Smooth muscle cell (in vitro differentiated cells): ENCODE results near the gene HYAL3. TPM values are rescaled to one million over a fixed set of nuclear protein-coding genes. Genes with fewer than 3 reads are reported as not detected.
A peak's percentile ranks its signal among the peaks of the same experiment; 100 is the strongest.
"Not testable (repeated sequence)": the region's sequence is repeated elsewhere in the genome, so short reads cannot be mapped to it uniquely, and the experiment has no call there.

Source experiments
- DNase-seq: peaks from one replicate; lab custom pipeline; 2025; ENCODE audit not compliant: unreplicated experiment; lab: John Stamatoyannopoulos, UW
- H2AFZ ChIP-seq: fragments of 200-600 bp; sonication (generic); 2 replicates; pipeline ENCODE4 v1.6.0; 2016; ENCODE audit warnings: antibody characterized with exemption, low read depth, mild to moderate bottlenecking
- H3F3A ChIP-seq: fragments of 200-600 bp; sonication (generic); 2 replicates; pipeline ENCODE4 v1.6.0; 2017; ENCODE audit warnings: antibody characterized with exemption, low read depth
- H3K27ac ChIP-seq: fragments of 200-600 bp; sonication (generic); 2 replicates; pipeline ENCODE4 v1.5.1; 2016; ENCODE audit warnings: low read depth, mild to moderate bottlenecking
- H3K27me3 ChIP-seq: fragments of 200-600 bp; sonication (generic); 2 replicates; pipeline ENCODE4 v1.6.1; 2016; ENCODE audit warnings: low read depth, mild to moderate bottlenecking
- H3K36me3 ChIP-seq: fragments of 200-600 bp; sonication (generic); 2 replicates; pipeline ENCODE4 v1.5.1; 2016; ENCODE audit warnings: low read depth
- H3K4me1 ChIP-seq: fragments of 200-600 bp; sonication (generic); 2 replicates; pipeline ENCODE4 v1.5.1; 2016; ENCODE audit warnings: low read depth
- H3K4me2 ChIP-seq: fragments of 200-600 bp; sonication (generic); 2 replicates; pipeline ENCODE4 v1.6.0; 2016; ENCODE audit warnings: mild to moderate bottlenecking
- H3K4me3 ChIP-seq: fragments of 200-600 bp; sonication (generic); 2 replicates; pipeline ENCODE4 v1.5.1; 2016; ENCODE audit warnings: mild to moderate bottlenecking
- H3K79me2 ChIP-seq: fragments of 200-600 bp; sonication (generic); 2 replicates; pipeline ENCODE4 v1.6.0; 2016; ENCODE audit warnings: low read depth, mild to moderate bottlenecking
- H3K9ac ChIP-seq: fragments of 200-600 bp; sonication (generic); 2 replicates; pipeline ENCODE4 v1.6.0; 2016; ENCODE audit warnings: low read depth
- H3K9me3 ChIP-seq: fragments of 200-600 bp; sonication (generic); replicated peaks from 2 replicates; pipeline ENCODE4 v1.5.1; 2016; ENCODE audit warnings: low read depth
- H4K20me1 ChIP-seq: fragments of 200-600 bp; sonication (generic); 2 replicates; pipeline ENCODE4 v1.6.0; 2016; ENCODE audit warnings: low read depth
- WGBS: methylation state at CpG from one replicate; pipeline ENCODE4 v1.1.7; 2016; ENCODE audit warnings: low lambda C conversion rate; 5-methylcytosine and 5-hydroxymethylcytosine counted together
- polyA plus RNA-seq: library from polyadenylated mRNA; unstranded; fragments of >200 nt; fragmentation: Nextera tagmentation; extraction: Ambion mirVana; gene quantifications from 2 replicates; pipeline ENCODE4 v1.2.1, GENCODE V29; 2016
- total RNA-seq: library from RNA; depleted of rRNA; stranded (reverse); fragments of >200 nt; gene quantifications from 2 replicates; pipeline ENCODE4 v1.2.3, GENCODE V29; 2014
- TF ChIP-seq, protein P1 (sequence below): fragments of 200-600 bp; sonication (generic); IDR thresholded peaks from 2 replicates; pipeline ENCODE4 v1.5.1; 2017; ENCODE audit warnings: borderline replicate concordance, mild to moderate bottlenecking, antibody characterized with exemption; ENCODE audit not compliant: insufficient read depth, poor library complexity, severe bottlenecking

HYAL3 gene
- total and polyA plus RNA-seq, 2 experiments from 2014 or later: 2.5 to 3.7 TPM

DNA sequence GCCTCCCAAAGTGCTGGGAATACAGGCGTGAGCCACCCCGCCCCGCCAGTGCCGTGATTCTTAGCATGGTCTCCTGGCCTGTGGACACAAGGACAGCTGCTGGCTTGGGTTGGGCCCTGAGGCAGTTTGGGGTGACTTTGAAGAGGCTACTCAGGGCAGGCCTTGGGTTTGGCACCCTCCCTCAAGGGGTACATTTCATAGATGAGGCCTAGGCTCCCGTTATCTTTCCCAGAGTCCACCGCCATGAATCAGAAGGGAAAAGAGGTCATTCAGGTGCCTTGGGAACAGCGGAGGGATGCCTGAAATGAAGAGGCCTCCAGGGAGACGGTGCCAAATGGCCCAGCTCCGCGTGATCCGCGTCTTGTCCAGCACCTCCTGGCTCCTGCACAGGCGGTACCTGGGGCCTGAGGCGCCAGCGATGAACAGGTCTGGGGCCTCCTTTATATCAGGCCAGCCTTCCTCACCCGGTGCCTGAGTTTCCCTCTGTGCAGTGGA, 53.9 kb downstream of the HYAL3 start:
- Histone ChIP-seq H3K4me3 (peak overlapping the region; percentile 42), H2AFZ (no peak overlapping the region), H4K20me1 (peaks cover 79% of the 10 kb centered on the region), H3K27me3 (no peaks in the 10 kb centered on the region), H3K4me2 (peak overlapping the region; percentile 86), H3K36me3 (no peaks in the 10 kb centered on the region), H3K9me3 (no peaks in the 10 kb centered on the region), H3K79me2 (peaks cover 93% of the 10 kb centered on the region), H3F3A (peaks cover 23% of the 10 kb centered on the region), H3K4me1 (peaks cover 49% of the 10 kb centered on the region), H3K27ac (peak overlapping the region; percentile 93), H3K9ac (peak overlapping the region; percentile 74)
- TF ChIP-seq, protein P1, sequence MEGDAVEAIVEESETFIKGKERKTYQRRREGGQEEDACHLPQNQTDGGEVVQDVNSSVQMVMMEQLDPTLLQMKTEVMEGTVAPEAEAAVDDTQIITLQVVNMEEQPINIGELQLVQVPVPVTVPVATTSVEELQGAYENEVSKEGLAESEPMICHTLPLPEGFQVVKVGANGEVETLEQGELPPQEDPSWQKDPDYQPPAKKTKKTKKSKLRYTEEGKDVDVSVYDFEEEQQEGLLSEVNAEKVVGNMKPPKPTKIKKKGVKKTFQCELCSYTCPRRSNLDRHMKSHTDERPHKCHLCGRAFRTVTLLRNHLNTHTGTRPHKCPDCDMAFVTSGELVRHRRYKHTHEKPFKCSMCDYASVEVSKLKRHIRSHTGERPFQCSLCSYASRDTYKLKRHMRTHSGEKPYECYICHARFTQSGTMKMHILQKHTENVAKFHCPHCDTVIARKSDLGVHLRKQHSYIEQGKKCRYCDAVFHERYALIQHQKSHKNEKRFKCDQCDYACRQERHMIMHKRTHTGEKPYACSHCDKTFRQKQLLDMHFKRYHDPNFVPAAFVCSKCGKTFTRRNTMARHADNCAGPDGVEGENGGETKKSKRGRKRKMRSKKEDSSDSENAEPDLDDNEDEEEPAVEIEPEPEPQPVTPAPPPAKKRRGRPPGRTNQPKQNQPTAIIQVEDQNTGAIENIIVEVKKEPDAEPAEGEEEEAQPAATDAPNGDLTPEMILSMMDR: no peak
- WGBS: 77% methylated on average over 16 of the region's 16 CpGs
- no peak for DNase-seq

DNA sequence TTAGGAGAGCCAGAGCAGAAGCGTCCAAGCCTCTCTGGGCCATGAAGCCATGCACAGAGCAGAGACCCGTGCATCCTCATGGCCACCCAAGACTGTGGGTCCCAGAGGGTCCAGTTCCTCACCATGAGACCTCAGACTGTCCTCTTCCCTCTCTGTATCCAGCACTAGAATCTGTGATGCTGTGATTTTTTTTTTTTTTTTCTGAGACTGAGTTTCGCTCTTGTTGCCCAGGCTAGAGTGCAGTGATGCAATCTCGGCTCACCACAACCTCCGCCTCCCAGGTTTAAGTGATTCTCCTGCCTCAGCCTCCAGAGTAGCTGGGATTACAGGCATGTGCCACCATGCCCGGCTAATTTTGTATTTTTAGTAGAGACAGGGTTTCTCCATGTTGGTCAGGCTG, 54.4 kb downstream of the HYAL3 start:
- not testable (repeated sequence) for H3K27me3 ChIP-seq, H3K4me3 ChIP-seq, H2AFZ ChIP-seq, DNase-seq, H3K9ac ChIP-seq, H3K36me3 ChIP-seq, H3K4me2 ChIP-seq, H3K9me3 ChIP-seq
- Histone ChIP-seq H3F3A (peaks cover 23% of the 10 kb centered on the region), H3K27ac (peak overlapping the region; percentile 93), H3K79me2 (peaks cover 93% of the 10 kb centered on the region), H3K4me1 (peaks cover 54% of the 10 kb centered on the region), H4K20me1 (peaks cover 79% of the 10 kb centered on the region)
- WGBS: 71% methylated on average over 6 of the region's 6 CpGs

DNA sequence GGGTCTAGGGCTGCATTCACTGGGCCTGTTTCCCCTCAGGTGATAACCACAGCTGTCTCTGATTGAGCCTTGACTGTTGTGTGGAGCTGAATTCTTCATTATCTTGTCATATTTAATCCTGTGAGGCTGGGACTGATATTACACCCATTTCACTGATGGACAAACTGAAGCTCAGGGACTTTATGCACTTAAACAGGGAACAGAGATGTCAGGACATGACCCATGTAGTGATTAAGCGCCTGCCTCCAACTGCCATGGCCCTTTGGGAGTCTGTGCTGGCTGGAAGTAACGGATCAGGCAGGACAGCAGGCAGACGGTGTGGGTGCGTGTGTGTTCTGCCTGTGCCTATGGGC, 55.7 kb downstream of the HYAL3 start:
- Histone ChIP-seq H3F3A (peaks cover 23% of the 10 kb centered on the region), H3K9ac (peak overlapping the region; percentile 69), H3K27ac (peak overlapping the region; percentile 93), H4K20me1 (peaks cover 79% of the 10 kb centered on the region), H3K4me2 (no peak overlapping the region), H3K36me3 (no peaks in the 10 kb centered on the region), H3K4me1 (peaks cover 66% of the 10 kb centered on the region), H2AFZ (no peak overlapping the region), H3K79me2 (peaks cover 93% of the 10 kb centered on the region), H3K4me3 (no peak overlapping the region), H3K27me3 (no peaks in the 10 kb centered on the region), H3K9me3 (no peaks in the 10 kb centered on the region)
- TF ChIP-seq, protein P1: no peak
- DNase-seq: no peak
- 91% methylated on average over 4 of the region's 4 CpGs for WGBS

DNA sequence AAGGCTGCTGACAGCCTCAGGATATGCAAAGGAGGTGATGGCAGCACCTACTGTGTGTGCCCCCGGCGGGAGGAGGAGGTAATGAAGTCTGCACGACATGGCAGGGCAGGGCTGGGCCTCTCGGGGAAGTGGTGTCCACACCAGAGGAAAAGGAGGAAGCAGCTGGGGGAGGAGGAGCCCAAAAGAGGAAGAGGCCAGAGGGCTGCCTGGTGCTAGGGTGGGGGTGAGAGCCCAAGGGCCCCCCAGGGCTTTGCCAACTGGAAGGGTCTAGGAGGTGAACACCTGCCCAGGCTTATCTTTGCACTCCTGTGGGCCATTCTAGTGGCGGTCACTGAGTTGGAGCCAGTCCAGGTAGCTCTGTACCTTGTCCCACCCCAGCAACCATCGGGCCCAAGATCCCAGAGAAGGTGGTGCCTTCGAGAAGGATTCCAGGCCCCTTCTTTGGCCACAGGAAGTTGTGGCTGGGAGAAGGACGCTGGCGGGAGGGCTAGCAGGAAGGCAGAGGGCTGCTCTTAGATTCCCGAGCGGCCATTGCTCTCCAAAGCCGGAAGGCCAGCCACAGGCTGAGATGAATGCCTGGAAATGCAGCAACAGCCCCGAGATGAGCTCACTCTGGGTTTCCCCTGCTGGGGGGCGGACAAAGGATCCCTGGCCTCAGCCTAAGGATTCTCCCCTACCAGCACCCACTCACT, 56.2 kb downstream of the HYAL3 start:
- Histone ChIP-seq H3K27ac (peak overlapping the region; percentile 93), H3K27me3 (no peaks in the 10 kb centered on the region), H3K4me2 (peak overlapping the region; percentile 44), H4K20me1 (peaks cover 79% of the 10 kb centered on the region), H3K36me3 (no peaks in the 10 kb centered on the region), H2AFZ (no peak overlapping the region), H3F3A (peaks cover 23% of the 10 kb centered on the region), H3K4me1 (peaks cover 71% of the 10 kb centered on the region), H3K9ac (peak overlapping the region; percentile 69), H3K9me3 (no peaks in the 10 kb centered on the region), H3K4me3 (no peak overlapping the region), H3K79me2 (peaks cover 93% of the 10 kb centered on the region)
- 40% methylated on average over 14 of the region's 14 CpGs for WGBS
- TF ChIP-seq, protein P1: no peak
- DNase-seq: peak; percentile 8

Other genes with a start within 250 kb of the HYAL3 start
- 151 and 177 TPM in 2 replicates for gene RBM5, start 210.5 kb downstream of the HYAL3 start, total RNA-seq
- gene RBM5, start 210.5 kb downstream of the HYAL3 start, polyA plus RNA-seq: 56.0 and 67.6 TPM in 2 replicates
- 16.9 and 25.0 TPM in 2 replicates for gene SEMA3F, start 144.1 kb downstream of the HYAL3 start, total RNA-seq
- gene SEMA3F, start 144.1 kb downstream of the HYAL3 start, polyA plus RNA-seq: 9.2 and 17.8 TPM in 2 replicates
- gene GNAT1, start 107.8 kb downstream of the HYAL3 start, total RNA-seq: not detected in 2 replicates
- 0.24 TPM in 1 of 2 replicates, not detected in the other for gene GNAT1, start 107.8 kb downstream of the HYAL3 start, polyA plus RNA-seq
- gene SLC38A3, start 94.1 kb downstream of the HYAL3 start, total RNA-seq: 0.58 and 3.9 TPM in 2 replicates
- gene SLC38A3, start 94.1 kb downstream of the HYAL3 start, polyA plus RNA-seq: 3.5 and 4.2 TPM in 2 replicates
- gene GNAI2, start 63.2 kb downstream of the HYAL3 start, total RNA-seq: 209 and 230 TPM in 2 replicates
- gene GNAI2, start 63.2 kb downstream of the HYAL3 start, polyA plus RNA-seq: 454 and 466 TPM in 2 replicates
- 26.8 and 48.3 TPM in 2 replicates for gene SEMA3B, start 30.3 kb downstream of the HYAL3 start, total RNA-seq
- gene SEMA3B, start 30.3 kb downstream of the HYAL3 start, polyA plus RNA-seq: 26.3 and 70.7 TPM in 2 replicates
- gene LSMEM2, start 20.3 kb downstream of the HYAL3 start, total RNA-seq: 0.09 and 0.18 TPM in 2 replicates
- 0.87 TPM in 1 of 2 replicates, not detected in the other for gene LSMEM2, start 20.3 kb downstream of the HYAL3 start, polyA plus RNA-seq
- 19.9 and 20.8 TPM in 2 replicates for gene IFRD2, start 7.0 kb downstream of the HYAL3 start, total RNA-seq
- 59.3 and 62.6 TPM in 2 replicates for gene IFRD2, start 7.0 kb downstream of the HYAL3 start, polyA plus RNA-seq
- 11.3 and 13.0 TPM in 2 replicates for gene NAA80, start within 50 bp of the HYAL3 start, total RNA-seq
- gene NAA80, start within 50 bp of the HYAL3 start, polyA plus RNA-seq: 16.7 and 21.9 TPM in 2 replicates
- gene HYAL1, start 4.2 kb upstream of the HYAL3 start, total RNA-seq: 0.54 and 1.0 TPM in 2 replicates
- gene HYAL1, start 4.2 kb upstream of the HYAL3 start, polyA plus RNA-seq: 1.4 TPM in 1 of 2 replicates, not detected in the other
- 74.7 and 88.0 TPM in 2 replicates for gene HYAL2, start 23.3 kb upstream of the HYAL3 start, total RNA-seq
- 72.8 and 83.3 TPM in 2 replicates for gene HYAL2, start 23.3 kb upstream of the HYAL3 start, polyA plus RNA-seq
- gene TUSC2, start 28.8 kb upstream of the HYAL3 start, total RNA-seq: 25.1 and 28.8 TPM in 2 replicates
- gene TUSC2, start 28.8 kb upstream of the HYAL3 start, polyA plus RNA-seq: 53.4 and 57.5 TPM in 2 replicates
- 25.3 and 27.6 TPM in 2 replicates for gene RASSF1, start 41.4 kb upstream of the HYAL3 start, total RNA-seq
- gene RASSF1, start 41.4 kb upstream of the HYAL3 start, polyA plus RNA-seq: 58.5 and 62.2 TPM in 2 replicates
- 0.27 and 1.4 TPM in 2 replicates for gene ZMYND10, start 46.3 kb upstream of the HYAL3 start, total RNA-seq
- gene ZMYND10, start 46.3 kb upstream of the HYAL3 start, polyA plus RNA-seq: 0.21 and 1.7 TPM in 2 replicates
- 18.0 and 25.1 TPM in 2 replicates for gene NPRL2, start 51.4 kb upstream of the HYAL3 start, total RNA-seq
- 29.3 and 39.7 TPM in 2 replicates for gene NPRL2, start 51.4 kb upstream of the HYAL3 start, polyA plus RNA-seq
- gene CYB561D2, start 51.5 kb upstream of the HYAL3 start, total RNA-seq: 15.1 and 21.6 TPM in 2 replicates
- 22.6 and 30.7 TPM in 2 replicates for gene CYB561D2, start 51.5 kb upstream of the HYAL3 start, polyA plus RNA-seq
- gene TMEM115, start 60.1 kb upstream of the HYAL3 start, total RNA-seq: 33.6 and 42.7 TPM in 2 replicates
- gene TMEM115, start 60.1 kb upstream of the HYAL3 start, polyA plus RNA-seq: 53.2 and 56.6 TPM in 2 replicates
- 0.27 and 0.31 TPM in 2 replicates for gene CACNA2D2, start 204.2 kb upstream of the HYAL3 start, total RNA-seq
- gene CACNA2D2, start 204.2 kb upstream of the HYAL3 start, polyA plus RNA-seq: 0.51 and 0.58 TPM in 2 replicates